ENCODE measurements around the gene XAF1.

DNA sequence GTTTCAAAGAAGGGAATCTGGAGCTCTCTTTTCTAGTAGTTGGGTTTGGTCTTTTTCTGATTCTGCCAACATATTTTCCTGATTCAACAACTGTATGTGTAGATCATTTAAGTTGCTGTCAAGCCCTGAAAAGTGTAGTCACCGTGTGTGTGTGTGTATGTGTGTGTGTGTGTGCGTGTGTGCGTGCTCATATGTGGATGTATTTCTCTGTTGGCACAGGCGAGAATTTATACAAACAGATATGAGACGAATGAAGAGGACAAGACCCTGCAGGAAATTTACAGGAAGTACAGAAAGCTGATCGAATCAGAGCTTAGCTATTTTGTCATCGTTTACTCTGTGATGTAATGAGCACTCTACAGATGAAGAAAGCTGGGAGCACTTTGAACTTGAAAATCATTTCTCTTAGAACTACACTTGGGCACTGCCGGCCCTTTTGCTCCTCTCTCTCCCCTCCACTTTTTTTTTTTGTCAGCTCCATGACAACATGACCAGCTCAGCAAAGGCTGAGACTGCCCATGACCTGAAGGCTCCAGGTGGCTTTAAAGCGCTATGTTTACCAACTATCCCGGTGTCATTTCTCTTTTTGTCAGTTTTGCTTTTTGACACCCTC lies 31.3 kb downstream of the XAF1 start:
- no peak for TF ChIP-seq TEAD4 (IDR thresholded peaks at IDR 0.05; ENCODE audit: low read length)
- TF ChIP-seq TEAD4 (CRISPR knock-in tag; IDR thresholded peaks at IDR 0.05; ENCODE audit: borderline replicate concordance) = no peak
- no peak for TF ChIP-seq BACH1 (tag; IDR thresholded peaks at IDR 0.05)
- TF ChIP-seq, protein P1, sequence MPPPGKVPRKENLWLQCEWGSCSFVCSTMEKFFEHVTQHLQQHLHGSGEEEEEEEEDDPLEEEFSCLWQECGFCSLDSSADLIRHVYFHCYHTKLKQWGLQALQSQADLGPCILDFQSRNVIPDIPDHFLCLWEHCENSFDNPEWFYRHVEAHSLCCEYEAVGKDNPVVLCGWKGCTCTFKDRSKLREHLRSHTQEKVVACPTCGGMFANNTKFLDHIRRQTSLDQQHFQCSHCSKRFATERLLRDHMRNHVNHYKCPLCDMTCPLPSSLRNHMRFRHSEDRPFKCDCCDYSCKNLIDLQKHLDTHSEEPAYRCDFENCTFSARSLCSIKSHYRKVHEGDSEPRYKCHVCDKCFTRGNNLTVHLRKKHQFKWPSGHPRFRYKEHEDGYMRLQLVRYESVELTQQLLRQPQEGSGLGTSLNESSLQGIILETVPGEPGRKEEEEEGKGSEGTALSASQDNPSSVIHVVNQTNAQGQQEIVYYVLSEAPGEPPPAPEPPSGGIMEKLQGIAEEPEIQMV (tag; conservative IDR thresholded peaks at IDR 0.05; ENCODE audit: low read depth) = no peak
- TF ChIP-seq, protein P2, sequence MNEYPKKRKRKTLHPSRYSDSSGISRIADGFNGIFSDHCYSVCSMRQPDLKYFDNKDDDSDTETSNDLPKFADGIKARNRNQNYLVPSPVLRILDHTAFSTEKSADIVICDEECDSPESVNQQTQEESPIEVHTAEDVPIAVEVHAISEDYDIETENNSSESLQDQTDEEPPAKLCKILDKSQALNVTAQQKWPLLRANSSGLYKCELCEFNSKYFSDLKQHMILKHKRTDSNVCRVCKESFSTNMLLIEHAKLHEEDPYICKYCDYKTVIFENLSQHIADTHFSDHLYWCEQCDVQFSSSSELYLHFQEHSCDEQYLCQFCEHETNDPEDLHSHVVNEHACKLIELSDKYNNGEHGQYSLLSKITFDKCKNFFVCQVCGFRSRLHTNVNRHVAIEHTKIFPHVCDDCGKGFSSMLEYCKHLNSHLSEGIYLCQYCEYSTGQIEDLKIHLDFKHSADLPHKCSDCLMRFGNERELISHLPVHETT (CRISPR knock-in tag; conservative IDR thresholded peaks at IDR 0.05 in 1 of 2, IDR thresholded peaks at IDR 0.05 in 1 of 2) = no peak
- TF ChIP-seq, protein P3, sequence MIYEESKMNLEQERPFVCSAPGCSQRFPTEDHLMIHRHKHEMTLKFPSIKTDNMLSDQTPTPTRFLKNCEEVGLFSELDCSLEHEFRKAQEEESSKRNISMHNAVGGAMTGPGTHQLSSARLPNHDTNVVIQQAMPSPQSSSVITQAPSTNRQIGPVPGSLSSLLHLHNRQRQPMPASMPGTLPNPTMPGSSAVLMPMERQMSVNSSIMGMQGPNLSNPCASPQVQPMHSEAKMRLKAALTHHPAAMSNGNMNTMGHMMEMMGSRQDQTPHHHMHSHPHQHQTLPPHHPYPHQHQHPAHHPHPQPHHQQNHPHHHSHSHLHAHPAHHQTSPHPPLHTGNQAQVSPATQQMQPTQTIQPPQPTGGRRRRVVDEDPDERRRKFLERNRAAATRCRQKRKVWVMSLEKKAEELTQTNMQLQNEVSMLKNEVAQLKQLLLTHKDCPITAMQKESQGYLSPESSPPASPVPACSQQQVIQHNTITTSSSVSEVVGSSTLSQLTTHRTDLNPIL (CRISPR knock-in tag; IDR thresholded peaks at IDR 0.05) = no peak
- no peak for TF ChIP-seq SRSF1 (IDR thresholded peaks at IDR 0.05; ENCODE audit: low read depth, low read length)
- TF ChIP-seq, protein P4, sequence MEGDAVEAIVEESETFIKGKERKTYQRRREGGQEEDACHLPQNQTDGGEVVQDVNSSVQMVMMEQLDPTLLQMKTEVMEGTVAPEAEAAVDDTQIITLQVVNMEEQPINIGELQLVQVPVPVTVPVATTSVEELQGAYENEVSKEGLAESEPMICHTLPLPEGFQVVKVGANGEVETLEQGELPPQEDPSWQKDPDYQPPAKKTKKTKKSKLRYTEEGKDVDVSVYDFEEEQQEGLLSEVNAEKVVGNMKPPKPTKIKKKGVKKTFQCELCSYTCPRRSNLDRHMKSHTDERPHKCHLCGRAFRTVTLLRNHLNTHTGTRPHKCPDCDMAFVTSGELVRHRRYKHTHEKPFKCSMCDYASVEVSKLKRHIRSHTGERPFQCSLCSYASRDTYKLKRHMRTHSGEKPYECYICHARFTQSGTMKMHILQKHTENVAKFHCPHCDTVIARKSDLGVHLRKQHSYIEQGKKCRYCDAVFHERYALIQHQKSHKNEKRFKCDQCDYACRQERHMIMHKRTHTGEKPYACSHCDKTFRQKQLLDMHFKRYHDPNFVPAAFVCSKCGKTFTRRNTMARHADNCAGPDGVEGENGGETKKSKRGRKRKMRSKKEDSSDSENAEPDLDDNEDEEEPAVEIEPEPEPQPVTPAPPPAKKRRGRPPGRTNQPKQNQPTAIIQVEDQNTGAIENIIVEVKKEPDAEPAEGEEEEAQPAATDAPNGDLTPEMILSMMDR (IDR thresholded peaks at IDR 0.05 in 2 of 3, conservative IDR thresholded peaks at IDR 0.05 in 1 of 3; ENCODE audit: insufficient read depth in 2 of 3, low read depth in 1 of 3, low read length in 3 of 3) = no peak
- no peak for TF ChIP-seq ZNF76 (CRISPR knock-in tag; IDR thresholded peaks at IDR 0.05; ENCODE audit: borderline replicate concordance)
- no peak for TF ChIP-seq POLR2AphosphoS5 (IDR thresholded peaks at IDR 0.05; ENCODE audit: control insufficient read depth, insufficient read depth, low read depth, low read length)
- TF ChIP-seq JUN (IDR thresholded peaks at IDR 0.05; ENCODE audit: borderline replicate concordance, low read depth, low read length) = no peak
- no peak for TF ChIP-seq JUN (CRISPR knock-in tag; IDR thresholded peaks at IDR 0.05; ENCODE audit: borderline replicate concordance)

All from K562 (cell line).